ENCODE results near the gene AOPEP.

- TF ChIP-seq CTCF (IDR thresholded peaks at IDR 0.05) (no peak), POLR2A (IDR thresholded peaks at IDR 0.05) (no peak)
Observed at GRCh38 chr9:95012902-95013301, 286.4 kb downstream of the AOPEP start.
